Stimulated activated CD8-positive, alpha-beta memory T cell treated with anti-CD3 and anti-CD28 coated beads, Interleukin-12 subunit alpha, Interleukin-12 subunit beta, amount 100 ng/mL, for 24 hours (primary cell): Measurements from ENCODE around the gene BCAR3.
"Not testable (repeated sequence)": the region's sequence is repeated elsewhere in the genome, so short reads cannot be mapped to it uniquely, and the experiment has no call there.

Experiments used
- DNase-seq: peaks from one replicate; pipeline ENCODE4 v3.0.0-alpha.2; 2020; ENCODE audit errors: extremely low read depth

Gene BCAR3

DNA sequence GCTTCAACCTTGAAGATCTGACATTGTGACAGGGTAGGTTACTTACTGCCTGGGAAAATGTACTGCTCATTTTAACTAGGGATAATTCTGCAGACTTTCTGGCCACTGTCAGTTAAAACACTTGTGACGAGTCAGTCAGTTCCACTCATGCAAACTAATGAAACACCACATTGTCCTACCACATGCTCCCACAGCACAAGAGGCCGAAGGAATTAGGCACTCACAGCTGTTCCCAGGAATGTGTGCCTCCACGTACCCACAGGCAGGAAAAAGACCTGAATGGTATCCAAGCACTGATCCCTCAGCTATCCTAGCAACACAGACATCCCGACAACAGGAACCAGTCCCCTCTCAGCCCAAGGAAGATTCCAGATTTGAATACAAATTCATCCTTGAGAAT lies 12.3 kb downstream of the BCAR3 start:
- no peak for DNase-seq

DNA sequence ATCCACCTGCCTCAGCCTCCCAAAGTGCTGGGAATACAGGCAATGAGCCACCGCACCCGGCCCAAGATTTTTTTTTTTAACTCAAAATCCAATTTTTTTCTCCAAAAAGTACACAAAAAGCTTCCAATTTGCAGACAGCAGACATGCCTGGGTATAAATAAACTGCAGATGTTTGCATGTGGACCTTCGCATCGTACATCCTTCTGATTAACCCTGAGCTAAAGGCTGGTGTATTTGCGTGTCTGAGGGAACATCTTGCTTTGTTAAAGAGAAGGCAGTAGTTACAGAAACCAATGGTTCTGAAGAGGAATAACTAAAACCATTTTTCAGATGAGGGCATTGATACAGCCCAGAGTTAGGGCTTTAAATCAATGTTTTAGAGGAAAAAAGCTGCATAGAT lies 12.7 kb downstream of the BCAR3 start:
- DNase-seq, result no peak

DNA sequence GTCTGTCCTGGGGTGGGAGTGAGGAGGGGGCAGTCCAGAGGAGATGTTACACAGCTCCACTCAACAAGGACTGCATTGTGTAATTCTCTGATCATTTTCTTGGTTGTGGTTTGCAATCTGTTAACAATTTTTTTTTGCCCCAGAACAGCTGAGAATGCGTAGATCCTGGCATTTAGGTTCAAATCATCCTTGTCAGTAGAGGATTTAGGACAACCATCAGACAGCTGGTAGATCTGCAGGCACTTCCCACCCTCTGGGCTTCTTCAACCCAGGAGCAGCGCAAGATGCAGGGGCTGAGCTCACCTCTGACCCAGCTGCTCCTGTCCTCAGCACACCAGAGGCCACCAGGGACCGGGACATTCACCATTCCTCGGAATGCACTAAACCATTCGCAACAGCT lies 13.5 kb downstream of the BCAR3 start:
- no peak for DNase-seq

DNA sequence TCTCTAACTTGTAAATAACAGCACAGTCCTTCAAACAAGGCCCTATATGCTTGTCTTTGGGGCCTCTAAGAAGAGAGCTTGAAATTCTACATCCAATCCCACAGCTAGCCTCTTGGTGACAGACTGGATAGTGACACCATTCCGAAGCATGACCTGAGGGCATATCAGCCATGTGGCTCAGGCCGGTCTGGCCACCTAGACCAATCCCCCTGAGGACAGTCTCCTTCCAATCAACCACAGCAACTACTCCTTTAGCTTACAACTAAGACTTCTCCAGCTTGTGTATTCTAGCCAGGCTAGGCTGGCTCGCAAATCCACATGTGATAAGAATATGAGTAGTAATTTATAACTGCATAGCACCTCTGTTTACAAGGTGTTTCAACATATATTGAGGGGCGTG lies 14.0 kb downstream of the BCAR3 start:
- DNase-seq, result no peak

DNA sequence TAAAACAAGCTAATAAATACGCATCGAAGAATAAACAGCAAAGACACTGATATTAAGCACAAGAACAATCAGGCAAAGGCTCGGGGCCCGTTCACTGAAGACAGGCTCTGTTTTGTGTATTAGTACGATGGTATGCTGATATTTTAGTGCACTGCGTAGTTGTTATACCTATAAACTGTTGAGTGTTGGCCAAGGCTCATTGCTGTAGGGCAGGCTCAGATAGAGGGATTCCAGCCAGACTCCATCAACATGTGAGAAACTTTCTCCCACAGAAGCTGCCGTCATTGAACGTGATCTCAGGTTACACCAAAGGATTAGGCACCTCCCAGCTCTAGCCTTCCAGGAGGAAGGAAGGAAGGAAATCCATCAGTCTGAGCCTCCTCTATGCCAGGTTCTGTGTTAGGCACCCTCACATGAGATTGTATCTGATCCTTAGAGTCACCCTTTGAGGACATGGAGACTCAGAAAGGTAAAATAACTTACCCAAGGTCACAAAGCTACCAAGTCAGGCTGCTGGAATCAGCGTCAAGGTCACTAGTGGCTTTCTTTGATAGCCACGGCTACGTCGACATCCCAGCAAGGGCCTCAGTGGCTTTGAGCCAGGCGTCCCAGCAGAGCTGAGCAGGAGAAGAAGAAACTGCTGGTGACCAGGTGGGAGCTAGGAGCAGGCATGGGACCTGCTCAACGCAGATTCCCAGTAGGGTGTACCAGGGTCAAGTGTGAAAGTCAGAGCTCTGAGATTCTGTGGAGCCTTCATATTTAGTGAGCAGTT lies 14.8 kb downstream of the BCAR3 start:
- no peak for DNase-seq

DNA sequence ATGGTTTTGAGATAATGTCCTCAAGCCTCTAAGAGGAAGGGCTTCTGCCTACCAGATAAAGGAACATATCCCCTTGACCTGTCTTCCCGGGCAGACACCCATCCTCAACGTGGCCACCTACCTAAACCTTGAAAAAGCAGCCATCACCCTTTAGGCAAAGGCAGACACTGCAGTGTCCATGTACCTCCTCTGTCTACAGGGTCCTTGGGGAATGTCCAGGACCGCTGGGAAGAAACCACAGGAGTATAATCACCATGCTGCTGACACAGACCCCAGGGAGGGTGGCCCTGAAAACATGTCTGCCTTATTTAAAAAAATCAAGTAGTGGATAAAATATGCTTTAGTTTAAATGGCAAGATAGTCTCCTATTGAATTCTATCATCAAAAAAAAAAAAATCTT lies 16.6 kb downstream of the BCAR3 start:
- no peak for DNase-seq

DNA sequence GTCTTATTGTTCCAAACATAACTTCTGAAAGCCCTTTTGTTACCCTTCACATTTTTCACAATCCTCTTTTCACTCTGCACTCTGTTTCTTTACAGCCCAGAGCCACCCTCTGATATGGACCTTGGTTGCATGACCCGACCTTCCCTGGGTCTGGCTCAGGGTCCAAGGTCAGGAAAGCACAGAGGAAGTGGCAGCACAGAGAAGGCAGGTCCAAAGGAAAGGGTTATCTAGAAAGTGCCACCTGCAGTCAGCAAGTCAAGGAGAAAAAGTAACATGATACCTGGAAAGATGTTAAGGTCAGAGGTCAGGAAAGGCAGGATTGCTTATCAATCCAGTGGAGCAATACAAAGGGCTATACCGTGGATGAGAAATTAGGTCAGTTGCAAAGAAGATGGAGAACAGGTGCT lies 18.4 kb downstream of the BCAR3 start:
- no peak for DNase-seq

DNA sequence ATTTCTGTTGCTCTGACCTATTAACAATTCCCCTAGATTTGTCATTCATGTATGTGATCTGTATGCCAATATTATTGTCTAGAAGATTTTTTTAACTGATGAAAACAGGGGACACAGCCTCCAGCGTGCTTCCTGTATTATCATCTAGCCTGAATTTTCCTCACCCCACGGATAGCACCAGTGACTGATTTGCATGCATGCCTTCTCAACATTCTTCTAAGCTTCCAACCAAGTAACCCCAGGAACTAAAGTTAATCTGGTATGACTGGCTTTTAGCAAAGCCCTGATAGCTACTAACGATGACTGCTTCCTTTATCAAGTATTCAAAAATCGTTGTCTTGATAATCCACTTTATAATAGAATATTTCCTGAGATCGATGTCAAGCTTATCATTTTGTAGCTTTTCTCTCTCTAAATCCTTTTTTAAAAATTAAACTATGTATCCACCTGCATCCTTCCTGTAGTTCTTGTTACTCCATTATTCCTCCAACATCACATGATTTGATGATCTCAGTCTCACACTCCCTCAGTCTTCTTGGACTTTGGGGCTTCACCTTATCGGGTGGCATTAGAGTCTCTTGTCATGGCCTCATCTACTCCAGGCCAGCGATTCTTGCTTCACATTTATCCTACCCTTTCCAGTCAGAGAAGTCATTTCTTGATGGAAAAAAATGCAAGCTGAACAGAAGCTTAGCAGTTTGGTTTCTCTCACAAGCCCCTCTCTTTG lies 19.0 kb downstream of the BCAR3 start:
- no peak for DNase-seq

DNA sequence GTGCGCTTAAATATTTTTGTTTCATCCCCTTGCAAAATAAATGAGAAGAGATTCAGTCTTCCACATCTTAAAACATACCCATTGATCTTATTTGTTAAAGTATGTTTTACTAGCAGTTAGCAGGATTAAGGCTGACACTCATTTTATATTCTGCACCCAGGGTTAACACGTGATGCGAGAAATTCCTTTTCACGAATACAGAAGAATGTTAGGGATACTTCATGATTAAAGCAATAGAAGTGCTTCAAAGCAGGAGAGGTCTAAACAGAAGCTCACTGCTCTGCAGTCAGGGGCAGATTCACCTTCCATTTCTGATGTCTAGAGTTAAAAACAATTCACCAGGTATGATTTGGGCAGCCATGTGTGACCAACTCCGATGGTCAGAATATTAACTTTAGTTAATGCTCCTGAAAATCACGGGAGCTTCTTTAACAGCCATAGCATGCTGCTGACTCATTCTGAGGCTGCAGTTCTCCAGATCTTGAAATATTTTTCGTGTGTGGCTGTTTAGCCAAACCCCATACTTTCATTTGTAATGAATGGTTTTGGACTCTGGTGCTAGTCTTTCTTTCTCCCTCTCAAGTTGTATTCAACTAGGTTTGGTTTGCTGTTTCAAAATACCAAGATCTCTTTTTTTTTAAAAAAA lies 19.7 kb downstream of the BCAR3 start:
- no peak for DNase-seq

DNA sequence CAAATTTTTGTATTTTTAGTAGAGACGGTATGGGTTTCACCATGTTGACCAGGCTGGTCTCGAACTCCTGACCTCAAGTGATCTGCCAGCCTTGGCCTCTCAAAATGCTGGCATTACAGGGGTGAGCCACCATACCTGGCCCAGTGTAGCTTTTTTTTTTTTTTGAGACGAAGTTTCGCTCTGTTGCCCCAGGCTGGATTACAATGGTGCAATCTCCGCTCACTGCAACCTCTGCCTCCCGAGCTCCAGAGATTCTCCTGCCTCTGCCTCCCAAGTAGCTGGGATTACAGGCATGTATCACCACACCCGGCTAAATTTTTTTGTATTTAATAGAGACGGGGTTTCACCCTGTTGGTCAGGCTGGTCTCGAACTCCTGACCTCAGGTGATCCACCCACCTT lies 20.3 kb downstream of the BCAR3 start:
- DNase-seq, result not testable (repeated sequence)

DNA sequence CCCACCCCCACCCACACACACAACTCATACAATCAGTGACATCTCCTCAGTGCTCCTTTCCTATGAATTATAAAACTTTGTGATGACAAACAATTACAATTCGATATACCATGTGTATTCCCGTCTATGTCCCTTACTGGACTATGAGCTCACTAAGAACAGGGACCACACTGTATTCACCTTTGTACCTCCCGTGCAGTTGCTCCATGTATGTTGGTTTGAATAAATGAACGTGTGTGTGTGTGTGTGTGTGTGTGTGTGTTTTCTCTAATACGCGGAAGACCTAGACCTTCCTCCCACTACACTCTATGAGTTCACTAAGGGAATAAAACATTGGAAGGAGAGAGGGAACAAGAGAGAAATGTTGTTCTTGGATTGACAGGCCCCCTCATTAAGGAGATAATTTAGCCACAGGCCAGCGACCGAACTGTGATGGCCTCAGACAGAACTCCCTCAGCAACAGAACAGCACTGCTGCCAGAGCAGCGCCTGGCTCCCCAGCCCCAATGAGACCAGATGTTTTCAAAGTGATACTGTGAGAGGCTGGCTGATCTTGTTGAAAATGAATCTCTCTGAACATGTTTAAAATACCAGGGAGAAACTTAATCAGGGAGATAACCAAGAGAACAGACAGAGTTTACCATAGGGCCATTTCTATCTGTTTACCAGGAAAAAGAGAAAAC lies 21.7 kb downstream of the BCAR3 start:
- no peak for DNase-seq

DNA sequence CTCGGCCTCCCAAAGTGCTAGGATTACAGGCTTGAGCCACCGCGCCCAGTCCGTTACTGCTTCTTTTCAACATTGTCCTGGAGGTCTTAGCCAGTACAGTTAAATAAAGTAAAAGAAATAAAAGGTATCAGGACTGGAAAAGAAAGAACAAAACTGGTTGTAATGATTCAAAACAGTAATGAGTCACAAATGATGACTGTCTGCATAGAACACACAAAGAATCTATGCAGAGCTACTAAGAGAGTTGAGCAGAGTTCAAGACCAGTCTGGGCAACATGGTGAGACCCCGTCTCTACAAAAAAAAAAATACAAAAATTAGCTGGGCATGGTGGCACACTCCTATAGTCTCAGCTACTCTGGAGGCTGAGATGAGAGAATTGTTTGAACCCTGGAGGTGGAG lies 23.4 kb downstream of the BCAR3 start:
- no peak for DNase-seq

DNA sequence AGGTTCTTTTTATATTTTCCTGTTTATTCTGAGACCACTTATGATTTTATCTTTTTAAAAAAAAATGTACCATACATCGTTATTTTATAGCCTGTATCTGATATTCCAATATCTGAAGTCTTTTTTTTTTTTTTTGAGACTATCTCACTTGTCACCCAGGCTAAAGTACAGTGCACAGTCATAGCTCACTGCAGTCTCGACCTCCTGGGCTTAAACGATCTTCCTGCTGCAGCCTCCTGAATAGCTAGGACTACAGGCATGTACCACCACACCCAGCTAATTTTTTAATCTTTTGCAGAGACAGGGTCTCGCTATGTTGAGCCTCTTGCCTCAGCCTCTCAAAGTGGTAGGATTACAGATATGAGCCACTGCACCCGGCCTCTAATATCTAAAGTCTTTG lies 25.1 kb downstream of the BCAR3 start:
- no peak for DNase-seq

DNA sequence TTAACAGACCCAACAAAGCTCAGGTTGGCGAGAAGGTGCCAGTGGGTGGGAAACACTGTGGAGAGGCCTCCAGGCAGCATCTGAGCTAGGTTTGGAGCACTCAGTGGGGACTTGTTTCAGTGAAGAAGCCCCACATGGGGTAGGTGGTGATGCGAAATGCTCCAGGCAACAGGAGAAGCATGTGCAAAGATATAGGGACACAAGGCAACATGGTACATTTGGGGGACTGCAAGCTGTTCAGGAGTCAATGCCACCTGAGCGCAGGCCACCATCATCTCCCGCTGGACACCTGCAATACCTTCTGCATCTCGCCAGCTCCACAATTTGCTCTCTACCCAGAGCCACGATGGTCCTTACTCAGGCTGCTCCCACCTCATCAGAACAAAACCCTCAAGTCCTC lies 28.0 kb downstream of the BCAR3 start:
- DNase-seq, result no peak

DNA sequence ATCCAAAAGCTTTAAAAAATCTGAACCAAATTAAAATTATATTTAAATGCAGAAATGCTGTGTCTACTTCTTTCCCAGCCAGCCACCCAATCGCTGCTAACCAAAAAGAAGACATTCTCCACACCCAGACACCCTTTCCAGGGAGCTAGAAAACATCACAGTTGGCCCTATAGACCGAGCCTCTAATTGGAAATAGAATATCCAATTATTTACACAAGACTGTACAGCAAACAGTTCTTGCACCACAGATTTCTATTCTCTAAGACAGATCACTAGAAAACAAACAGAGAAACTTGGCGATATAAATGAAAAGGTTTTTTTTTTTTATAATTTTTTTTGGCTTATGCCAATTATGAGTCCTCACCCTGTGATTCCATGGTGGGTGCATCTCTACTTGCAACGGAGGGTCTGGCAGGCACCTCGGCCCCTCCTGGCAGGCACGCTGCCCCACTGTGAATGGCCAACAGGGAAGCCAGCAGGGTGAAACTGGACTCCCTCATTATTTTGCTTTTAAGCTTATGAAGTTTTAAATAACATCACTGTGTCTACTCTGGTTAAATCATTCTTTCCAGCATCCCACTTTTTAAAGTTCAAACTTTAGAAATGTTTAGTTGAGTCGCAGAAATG lies 29.2 kb downstream of the BCAR3 start:
- DNase-seq, result no peak

DNA sequence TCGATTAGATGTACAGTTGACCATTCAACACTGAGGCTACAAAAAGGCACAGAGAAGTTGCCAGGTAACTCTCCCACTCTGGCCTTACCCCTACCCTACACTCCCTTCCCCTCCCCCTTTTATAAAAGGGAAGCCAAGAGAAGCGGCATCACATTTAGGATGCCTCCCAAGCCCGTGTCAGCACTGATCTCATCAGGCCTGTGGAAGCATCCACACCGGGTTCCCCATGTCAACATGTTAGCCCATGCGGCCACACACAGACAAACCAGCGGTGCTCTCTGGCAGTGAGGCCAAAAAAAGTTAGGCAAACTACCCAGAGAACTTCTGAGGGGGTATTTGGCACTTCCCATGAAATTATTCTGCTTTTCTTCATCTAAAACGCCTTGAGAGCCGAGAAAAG lies 29.9 kb downstream of the BCAR3 start:
- DNase-seq, result no peak

DNA sequence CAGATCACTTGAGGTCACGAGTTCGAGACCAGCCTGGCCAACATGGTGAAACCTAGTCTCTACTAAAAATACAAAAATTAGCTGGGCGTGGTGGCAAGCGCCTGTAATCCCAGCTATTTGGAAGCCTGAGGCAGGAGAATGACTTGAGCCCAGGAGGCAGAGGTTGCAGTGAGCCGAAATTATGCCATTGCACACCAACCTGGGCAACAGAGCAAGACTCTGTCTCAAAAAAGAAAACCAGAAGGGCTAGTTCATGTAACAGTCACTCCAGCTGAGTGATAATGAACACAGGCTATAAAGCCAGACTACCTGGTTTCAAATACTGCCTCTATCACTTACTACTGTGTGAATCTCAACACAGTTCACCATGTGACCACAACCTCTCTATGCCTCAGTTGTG lies 31.5 kb downstream of the BCAR3 start:
- DNase-seq, result not testable (repeated sequence)

DNA sequence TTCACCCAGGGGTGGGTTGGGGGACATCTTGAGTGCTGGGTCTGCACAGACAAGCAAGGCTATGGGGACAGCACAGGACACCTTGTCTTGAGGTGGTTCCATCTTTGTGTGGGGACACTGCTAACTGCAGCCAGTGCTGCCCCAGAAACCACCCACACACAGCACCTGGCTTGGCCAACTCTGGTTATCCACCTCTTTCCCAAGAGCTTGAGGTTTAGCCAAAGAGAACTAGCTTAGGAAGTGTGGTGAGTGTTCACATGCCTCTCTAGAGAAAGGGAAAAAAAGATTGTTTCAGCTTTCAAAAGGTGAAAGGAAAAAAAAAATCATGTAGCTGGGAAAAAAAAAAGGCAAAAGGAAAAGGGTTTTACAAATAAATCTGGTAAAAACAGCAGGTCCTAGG lies 32.4 kb downstream of the BCAR3 start:
- DNase-seq, result no peak

DNA sequence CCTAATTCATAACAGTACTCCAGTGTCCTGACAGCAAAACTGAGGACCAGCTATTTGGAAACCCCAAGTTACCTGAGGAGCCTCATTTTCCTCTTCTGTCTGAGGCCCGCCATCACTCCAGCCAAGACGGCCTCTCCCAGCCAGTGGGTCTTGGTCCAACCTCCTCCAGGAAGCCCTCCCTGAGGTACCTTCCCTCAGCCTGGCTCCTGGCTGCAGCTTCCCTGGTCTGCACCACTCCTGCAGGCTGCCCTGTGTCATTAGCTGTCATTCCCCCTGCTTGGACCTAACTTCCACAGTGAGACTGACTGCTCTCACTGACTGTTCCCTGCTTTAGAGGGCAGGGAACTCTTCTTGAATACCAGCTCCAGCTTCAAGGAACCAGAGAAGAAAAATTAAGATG lies 33.0 kb downstream of the BCAR3 start:
- DNase-seq, result no peak

DNA sequence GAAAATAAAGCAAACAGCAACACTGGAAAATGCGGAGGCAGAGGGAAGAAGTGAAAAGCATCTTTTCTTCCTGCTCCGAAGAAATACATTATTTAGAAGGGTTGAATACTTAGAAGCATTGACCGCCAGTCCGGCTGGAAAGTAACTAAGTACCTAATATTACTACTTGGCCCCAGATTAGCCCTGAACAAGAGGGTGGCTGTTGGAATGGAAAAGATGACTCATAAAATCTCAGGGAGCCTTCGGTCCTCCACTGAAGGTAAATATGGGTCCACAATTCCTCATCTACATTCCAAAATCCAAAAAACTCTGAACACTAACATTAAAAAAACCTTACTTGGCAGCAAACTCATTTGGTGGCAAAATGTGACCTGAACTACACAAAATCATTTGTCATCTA lies 40.1 kb downstream of the BCAR3 start:
- DNase-seq, result no peak

DNA sequence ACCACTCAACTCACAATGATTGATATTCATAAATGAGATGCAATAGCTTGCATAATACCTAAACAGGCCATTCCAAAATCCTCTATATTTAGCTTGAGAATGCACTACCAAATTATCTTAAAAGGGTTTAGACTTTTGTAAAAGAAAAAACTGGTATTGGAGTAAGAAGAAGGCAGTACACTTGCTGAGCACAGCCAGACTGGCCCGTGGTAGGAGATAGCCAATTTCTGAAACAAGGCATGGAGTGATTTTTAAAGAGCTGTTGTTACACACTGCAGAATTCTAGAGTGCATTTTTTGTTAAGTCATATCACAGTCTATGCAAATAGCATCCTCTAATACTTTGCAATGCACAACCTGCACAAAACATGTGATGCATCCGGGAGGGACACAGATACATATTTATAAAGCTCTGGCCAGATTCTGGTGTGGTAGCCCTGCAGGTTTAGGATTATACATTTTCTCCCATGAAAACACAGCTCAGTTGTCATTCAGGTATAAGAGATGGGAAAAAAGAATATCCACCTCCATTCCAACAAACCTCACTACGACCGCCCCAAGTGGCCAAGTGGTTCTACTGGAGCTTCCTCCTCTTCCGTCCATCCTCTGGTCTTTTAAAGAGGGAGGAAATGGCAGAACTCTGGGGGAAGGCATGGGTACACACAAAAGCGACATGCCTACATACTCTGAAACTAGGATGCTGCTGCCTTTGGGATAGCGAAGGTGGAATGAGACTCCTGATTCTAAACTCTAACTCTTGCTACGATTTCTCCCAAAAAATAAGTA lies 40.8 kb downstream of the BCAR3 start:
- no peak for DNase-seq
